Measurements from ENCODE around the gene PTGER4. TPM values are rescaled to one million over a fixed set of nuclear protein-coding genes. Genes with fewer than 3 reads are reported as not detected.
A peak's percentile ranks its signal among the peaks of the same experiment; 100 is the strongest.

Gene PTGER4
- total RNA-seq, 1 experiment from 2014 or later = 3.4 TPM

GRCh38 chr5:40665635-40666298 is 13.9 kb upstream of the PTGER4 start:
- in situ Hi-C loops (cut with HindIII; ENCODE audit: low pct_unique_long_range_greater_than_20kb, low sequenced_read_pairs) = no loop called here

GRCh38 chr5:40666657-40667056 is 13.1 kb upstream of the PTGER4 start:
- DNase-seq (ENCODE audit: low read depth) = no peak
- in situ Hi-C loops (cut with HindIII; ENCODE audit: low pct_unique_long_range_greater_than_20kb, low sequenced_read_pairs) = no loop called here

More at GRCh38 chr5:40665635-40666298, 13.9 kb upstream of the PTGER4 start:
- no peak for DNase-seq (ENCODE audit: low read depth)

GRCh38 chr5:40667161-40667663 is 12.5 kb upstream of the PTGER4 start:
- in situ Hi-C loops (cut with HindIII; ENCODE audit: low pct_unique_long_range_greater_than_20kb, low sequenced_read_pairs) = no loop called here
- no peak for DNase-seq (ENCODE audit: low read depth)

- in situ Hi-C loops (cut with HindIII; ENCODE audit: low pct_unique_long_range_greater_than_20kb, low sequenced_read_pairs) = no loop called here
- no peak for DNase-seq (ENCODE audit: low read depth)
Observed at GRCh38 chr5:40669606-40670390, 9.9 kb upstream of the PTGER4 start.

GRCh38 chr5:40672425-40672824 is 7.3 kb upstream of the PTGER4 start:
- DNase-seq (ENCODE audit: low read depth) = no peak
- in situ Hi-C loops (cut with HindIII; ENCODE audit: low pct_unique_long_range_greater_than_20kb, low sequenced_read_pairs) = no loop called here

- no peak for DNase-seq (ENCODE audit: low read depth)
- in situ Hi-C loops (cut with HindIII; ENCODE audit: low pct_unique_long_range_greater_than_20kb, low sequenced_read_pairs) = no loop called here
Observed at GRCh38 chr5:40674661-40675235, 5.0 kb upstream of the PTGER4 start.

- DNase-seq (ENCODE audit: low read depth) = no peak
- in situ Hi-C loops (cut with HindIII; ENCODE audit: low pct_unique_long_range_greater_than_20kb, low sequenced_read_pairs) = no loop called here
Observed at GRCh38 chr5:40675396-40676133, 4.2 kb upstream of the PTGER4 start.

GRCh38 chr5:40676613-40677343 is 2.9 kb upstream of the PTGER4 start:
- DNase-seq (ENCODE audit: low read depth) = no peak
- in situ Hi-C loops (cut with HindIII; ENCODE audit: low pct_unique_long_range_greater_than_20kb, low sequenced_read_pairs) = no loop called here

- DNase-seq (ENCODE audit: low read depth) = no peak
- in situ Hi-C loops (cut with HindIII; ENCODE audit: low pct_unique_long_range_greater_than_20kb, low sequenced_read_pairs) = no loop called here
Observed at GRCh38 chr5:40677456-40677855, 2.3 kb upstream of the PTGER4 start.

- in situ Hi-C loops (cut with HindIII; ENCODE audit: low pct_unique_long_range_greater_than_20kb, low sequenced_read_pairs) = no loop called here
- DNase-seq (ENCODE audit: low read depth) = no peak
Observed at GRCh38 chr5:40678026-40678425, 1.7 kb upstream of the PTGER4 start.

- in situ Hi-C loops (cut with HindIII; ENCODE audit: low pct_unique_long_range_greater_than_20kb, low sequenced_read_pairs) = no loop called here
- no peak for DNase-seq (ENCODE audit: low read depth)
Observed at GRCh38 chr5:40678460-40679147, 1.1 kb upstream of the PTGER4 start.

GRCh38 chr5:40679148-40679912 is 385 bp upstream of the PTGER4 start:
- in situ Hi-C loops (cut with HindIII; ENCODE audit: low pct_unique_long_range_greater_than_20kb, low sequenced_read_pairs) = no loop called here
- DNase-seq (ENCODE audit: low read depth) = peak; percentile 99

- in situ Hi-C loops (cut with HindIII; ENCODE audit: low pct_unique_long_range_greater_than_20kb, low sequenced_read_pairs) = no loop called here
Observed at GRCh38 chr5:40680741-40681362, 1.1 kb downstream of the PTGER4 start.

GRCh38 chr5:40681363-40682153 is 1.8 kb downstream of the PTGER4 start:
- in situ Hi-C loops (cut with HindIII; ENCODE audit: low pct_unique_long_range_greater_than_20kb, low sequenced_read_pairs) = no loop called here
- DNase-seq (ENCODE audit: low read depth) = no peak

More at GRCh38 chr5:40680741-40681362, 1.1 kb downstream of the PTGER4 start:
- DNase-seq (ENCODE audit: low read depth) = no peak

GRCh38 chr5:40682154-40683017 is 2.7 kb downstream of the PTGER4 start:
- no peak for DNase-seq (ENCODE audit: low read depth)
- in situ Hi-C loops (cut with HindIII; ENCODE audit: low pct_unique_long_range_greater_than_20kb, low sequenced_read_pairs) = no loop called here
